Hepatocyte (in vitro differentiated cells): ENCODE data around the gene LRCH4.

Experiments
- EZH2 ChIP-seq: fragments of 200-600 bp; sonication (generic); IDR thresholded peaks from 2 replicates; pipeline ENCODE4 v1.6.1; 2016; ENCODE audit warnings: antibody characterized with exemption, mild to moderate bottlenecking, borderline replicate concordance
- EZH2phosphoT487 ChIP-seq: fragments of 200-600 bp; sonication (generic); IDR thresholded peaks from one replicate; pipeline ENCODE4 v1.6.1; 2018; ENCODE audit warnings: antibody characterized with exemption, mild to moderate bottlenecking, low read depth, moderate library complexity; ENCODE audit not compliant: unreplicated experiment, severe bottlenecking
- TF ChIP-seq, protein P1 (sequence below): fragments of 200-600 bp; sonication (generic); IDR thresholded peaks from 2 replicates; pipeline ENCODE4 v1.5.1; 2016; ENCODE audit warnings: antibody characterized with exemption, mild to moderate bottlenecking; ENCODE audit not compliant: poor library complexity

DNA sequence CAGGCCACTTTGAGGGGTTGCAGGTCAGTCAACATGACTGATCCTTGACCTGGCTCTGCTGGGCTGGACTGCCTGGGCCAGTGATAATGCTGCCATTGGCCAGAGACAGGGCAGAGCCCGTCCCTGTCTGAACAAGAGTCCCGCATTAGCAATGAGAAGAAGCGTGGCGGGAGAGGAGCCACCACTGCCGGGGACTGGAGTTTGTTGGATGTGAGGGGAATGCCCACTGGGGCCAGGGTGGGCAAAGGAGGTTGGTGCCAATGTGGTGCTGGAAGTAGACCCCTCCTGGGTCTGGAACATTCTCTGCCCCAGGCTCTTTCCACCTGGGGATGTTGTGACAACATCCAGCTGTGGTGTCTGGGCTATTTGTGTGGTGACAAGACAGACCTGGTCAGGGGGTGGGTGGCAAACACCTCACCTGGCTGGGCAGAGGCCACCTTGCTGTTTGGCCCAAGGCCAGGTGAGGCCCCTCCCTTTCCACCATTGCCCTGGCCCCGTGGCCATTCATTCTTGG, 19.9 kb downstream of the LRCH4 start:
- TF ChIP-seq, protein P1, sequence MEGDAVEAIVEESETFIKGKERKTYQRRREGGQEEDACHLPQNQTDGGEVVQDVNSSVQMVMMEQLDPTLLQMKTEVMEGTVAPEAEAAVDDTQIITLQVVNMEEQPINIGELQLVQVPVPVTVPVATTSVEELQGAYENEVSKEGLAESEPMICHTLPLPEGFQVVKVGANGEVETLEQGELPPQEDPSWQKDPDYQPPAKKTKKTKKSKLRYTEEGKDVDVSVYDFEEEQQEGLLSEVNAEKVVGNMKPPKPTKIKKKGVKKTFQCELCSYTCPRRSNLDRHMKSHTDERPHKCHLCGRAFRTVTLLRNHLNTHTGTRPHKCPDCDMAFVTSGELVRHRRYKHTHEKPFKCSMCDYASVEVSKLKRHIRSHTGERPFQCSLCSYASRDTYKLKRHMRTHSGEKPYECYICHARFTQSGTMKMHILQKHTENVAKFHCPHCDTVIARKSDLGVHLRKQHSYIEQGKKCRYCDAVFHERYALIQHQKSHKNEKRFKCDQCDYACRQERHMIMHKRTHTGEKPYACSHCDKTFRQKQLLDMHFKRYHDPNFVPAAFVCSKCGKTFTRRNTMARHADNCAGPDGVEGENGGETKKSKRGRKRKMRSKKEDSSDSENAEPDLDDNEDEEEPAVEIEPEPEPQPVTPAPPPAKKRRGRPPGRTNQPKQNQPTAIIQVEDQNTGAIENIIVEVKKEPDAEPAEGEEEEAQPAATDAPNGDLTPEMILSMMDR = no peak
- TF ChIP-seq EZH2phosphoT487 (no peak), EZH2 (no peak)
